GM21723 (cell line): Measurements from ENCODE around the gene HEXB.
"Not testable (repeated sequence)": the region's sequence is repeated elsewhere in the genome, so short reads cannot be mapped to it uniquely, and the experiment has no call there.

Experiments
- ATAC-seq: cut with Tn5 transposase; IDR thresholded peaks from one replicate; pipeline ENCODE4 v1.9.1; 2021; ENCODE audit warnings: mild to moderate bottlenecking, moderate library complexity; ENCODE audit not compliant: unreplicated experiment

The HEXB gene

GRCh38 chr5:74725331-74725730 lies 40.3 kb downstream of the HEXB start:
- ATAC-seq = no peak

- no peak for ATAC-seq
These were observed 51.7 kb downstream of the HEXB start for GRCh38 chr5:74736759-74737158.

GRCh38 chr5:74738406-74738805 lies 53.4 kb downstream of the HEXB start:
- ATAC-seq = no peak

GRCh38 chr5:74748742-74749141 lies 63.7 kb downstream of the HEXB start:
- ATAC-seq = not testable (repeated sequence)

- no peak for ATAC-seq
These were observed 76.2 kb downstream of the HEXB start for GRCh38 chr5:74761241-74761640.

GRCh38 chr5:74762599-74762998 lies 77.6 kb downstream of the HEXB start:
- no peak for ATAC-seq

- no peak for ATAC-seq
These were observed 78.5 kb downstream of the HEXB start for GRCh38 chr5:74763504-74763903.

GRCh38 chr5:74765201-74765600 lies 80.2 kb downstream of the HEXB start:
- no peak for ATAC-seq

- no peak for ATAC-seq
These were observed 80.9 kb downstream of the HEXB start for GRCh38 chr5:74765929-74766328.

GRCh38 chr5:74766418-74766848 lies 81.4 kb downstream of the HEXB start:
- ATAC-seq = peak; percentile 39

GRCh38 chr5:74766849-74767578 lies 82.0 kb downstream of the HEXB start, which contains the start of the genes GFM2 and NSA2:
TSS of gene GFM2 (minus strand) at chr5:74767117. CDS start at chr5:74763742, 3,375 bp downstream.
TSS of gene NSA2 (plus strand) at chr5:74767249. CDS start at chr5:74767361, 112 bp downstream.
- ATAC-seq = peak; percentile 90

GRCh38 chr5:74767579-74767913 lies 82.5 kb downstream of the HEXB start:
- ATAC-seq = peak; percentile 22
